CD4-positive, alpha-beta T cell treated with Interleukin-10 for 1 hour (primary cell): Measurements from ENCODE around the gene FCRL3.
A peak's percentile ranks its signal among the peaks of the same experiment; 100 is the strongest.
"Not testable (repeated sequence)": the region's sequence is repeated elsewhere in the genome, so short reads cannot be mapped to it uniquely, and the experiment has no call there.

Experiments used
- DNase-seq: peaks from one replicate; pipeline ENCODE4 v3.0.0-alpha.2; 2020

Gene FCRL3

DNA sequence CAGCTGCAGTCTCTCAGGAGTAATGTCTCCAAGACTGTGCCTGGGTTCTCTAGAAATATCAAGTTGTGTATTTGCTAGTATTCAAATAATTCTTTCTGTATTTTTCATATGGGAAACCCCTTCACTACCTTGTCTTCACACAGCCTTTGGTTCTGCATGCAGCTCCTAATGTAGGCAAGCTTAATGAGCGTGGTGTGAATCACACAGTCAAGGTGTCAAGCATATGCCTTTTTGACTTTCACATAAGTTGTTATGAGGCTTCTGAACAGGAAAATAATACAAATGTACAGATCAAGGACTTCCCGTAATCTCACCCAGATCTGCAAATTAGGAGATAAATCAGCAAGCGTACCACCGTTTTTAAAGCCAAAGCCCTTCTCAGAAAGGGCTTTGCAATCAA is at the start of gene FCRL3:
TSS of gene FCRL3 (minus strand) at position 38 of the 400 bp plus-strand sequence. CDS start 280 bp downstream, outside the sequence.
- DNase-seq, result peak; percentile 39

DNA sequence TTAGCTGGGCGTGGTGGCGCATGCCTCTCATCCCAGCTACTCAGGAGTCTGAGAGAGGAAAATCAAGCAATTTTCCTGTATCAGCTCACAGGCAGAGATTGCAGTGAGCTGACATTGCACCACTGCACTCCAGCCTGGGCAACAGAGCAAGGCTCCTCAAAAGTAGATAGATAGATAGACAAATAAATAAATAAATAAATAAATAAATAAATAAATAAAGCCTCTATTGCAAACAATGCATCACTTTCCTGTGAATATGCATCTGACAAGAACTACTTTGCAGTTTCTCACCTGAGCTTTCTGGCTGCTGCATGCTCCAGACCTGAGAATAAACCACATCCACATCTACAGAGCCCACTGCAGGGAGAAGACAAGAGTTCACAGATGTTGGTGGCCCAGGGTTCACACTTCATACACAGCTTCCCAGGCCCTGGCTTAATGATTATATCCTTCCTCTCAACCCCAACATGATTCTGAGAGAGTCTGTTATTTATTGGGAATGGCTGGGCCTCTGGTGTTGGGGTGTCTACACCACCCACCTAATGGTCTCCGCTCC is 47.8 kb upstream of the FCRL3 start:
- DNase-seq, result no peak

DNA sequence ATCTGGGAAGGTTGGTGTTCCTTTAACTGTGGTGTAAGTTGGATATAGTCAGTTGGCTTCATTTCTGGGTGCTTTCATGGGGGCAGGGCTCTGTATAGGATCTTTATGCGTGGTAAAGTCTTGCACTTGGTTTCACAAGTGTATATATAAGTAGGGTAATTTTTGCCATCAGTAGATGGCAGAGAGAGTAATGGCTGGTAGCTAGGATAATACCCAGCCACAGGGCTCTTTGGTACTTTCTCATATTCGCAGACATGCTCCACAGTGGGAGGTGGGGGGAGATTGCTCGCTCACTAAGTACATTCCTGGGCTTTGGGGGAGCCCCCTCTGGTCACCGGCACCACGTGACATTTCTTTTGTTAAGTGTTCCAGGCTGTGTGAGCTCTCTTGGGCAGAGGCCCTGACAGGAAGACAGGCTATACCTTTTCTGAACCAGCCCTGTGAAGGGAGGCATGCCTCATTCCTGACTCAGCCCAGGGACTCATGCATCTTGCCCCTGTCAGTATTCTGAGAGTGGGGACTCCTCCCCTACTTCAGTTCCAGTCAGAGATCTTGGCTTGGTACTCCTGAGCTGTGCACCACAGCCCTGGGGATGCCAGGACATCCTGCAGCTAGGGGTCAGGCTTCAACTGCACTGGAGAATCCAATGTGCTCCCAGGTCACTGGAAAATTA is 38.8 kb upstream of the FCRL3 start:
- no peak for DNase-seq

- DNase-seq, result not testable (repeated sequence)
Observed at GRCh38 chr1:157735991-157736390, 35.4 kb upstream of the FCRL3 start.

GRCh38 chr1:157734321-157734720 is 33.8 kb upstream of the FCRL3 start:
- DNase-seq, result no peak

DNA sequence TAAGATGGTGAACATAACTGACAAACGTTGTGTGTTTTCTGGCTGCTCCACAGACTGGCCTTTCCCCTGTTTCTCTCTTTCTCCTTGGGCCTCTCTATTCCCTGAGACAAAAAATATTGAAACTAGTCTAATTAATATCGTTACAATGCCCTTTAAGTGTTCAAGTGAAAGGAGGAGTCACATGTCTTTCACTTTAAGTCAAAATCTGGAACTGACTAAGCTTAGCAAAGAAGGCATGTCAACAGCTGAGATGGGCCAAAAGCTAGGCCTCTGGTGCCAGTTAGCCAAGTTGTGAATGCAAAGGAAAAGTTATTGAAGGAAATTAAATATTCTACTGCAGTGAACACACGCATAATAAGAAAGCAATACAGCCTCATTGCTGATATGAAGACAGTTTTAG is 32.2 kb upstream of the FCRL3 start:
- no peak for DNase-seq

- DNase-seq, result peak; percentile 57
Observed at GRCh38 chr1:157725221-157725577, 24.6 kb upstream of the FCRL3 start.

- DNase-seq, result no peak
Observed at GRCh38 chr1:157724537-157725220, 24.1 kb upstream of the FCRL3 start.

- DNase-seq, result peak; percentile 16
Observed at GRCh38 chr1:157723157-157723556, 22.6 kb upstream of the FCRL3 start.

DNA sequence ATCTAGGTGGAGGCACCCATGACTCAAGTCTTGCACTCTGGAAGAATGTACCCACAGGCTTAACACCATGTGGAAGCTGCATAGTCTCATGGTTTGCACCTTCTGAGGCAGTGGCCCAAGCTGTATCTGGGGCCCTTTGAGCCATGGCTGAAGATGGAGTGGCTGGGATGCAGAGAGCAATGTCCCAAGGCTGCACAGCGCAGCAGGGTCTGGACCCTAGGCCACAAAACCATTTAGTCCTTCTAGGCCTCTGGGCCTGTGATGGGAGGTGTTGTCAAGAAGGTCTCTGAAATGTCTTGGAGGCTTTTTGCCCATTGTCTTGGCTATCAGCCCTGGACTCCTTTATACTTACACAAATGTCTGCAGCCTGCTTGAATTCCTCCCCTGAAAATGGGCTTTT is 21.4 kb upstream of the FCRL3 start:
- DNase-seq, result no peak

GRCh38 chr1:157715736-157716135 is 15.2 kb upstream of the FCRL3 start:
- DNase-seq, result no peak

GRCh38 chr1:157711802-157712201 is 11.2 kb upstream of the FCRL3 start:
- no peak for DNase-seq

- DNase-seq, result no peak
Observed at GRCh38 chr1:157704878-157705277, 4.3 kb upstream of the FCRL3 start.

DNA sequence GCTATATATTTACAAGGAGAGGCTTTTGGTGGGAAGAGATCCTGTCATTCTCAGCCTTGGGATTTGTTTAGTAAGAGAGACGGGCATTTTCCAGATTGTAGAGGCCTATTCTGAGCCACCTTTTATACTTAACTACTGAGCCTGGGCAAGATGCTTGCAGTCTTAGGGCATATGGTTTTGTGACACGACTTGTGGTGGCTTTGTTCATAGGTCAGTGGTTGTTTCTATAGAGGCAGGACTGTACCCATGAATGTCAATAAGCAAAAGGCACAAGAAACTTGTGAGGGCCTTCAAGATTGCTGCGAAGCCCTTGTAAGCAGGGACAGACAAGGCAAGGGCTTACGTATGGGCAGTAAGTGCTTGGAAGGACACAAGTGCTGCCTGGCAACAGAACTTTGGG is 3.4 kb upstream of the FCRL3 start:
- no peak for DNase-seq

DNA sequence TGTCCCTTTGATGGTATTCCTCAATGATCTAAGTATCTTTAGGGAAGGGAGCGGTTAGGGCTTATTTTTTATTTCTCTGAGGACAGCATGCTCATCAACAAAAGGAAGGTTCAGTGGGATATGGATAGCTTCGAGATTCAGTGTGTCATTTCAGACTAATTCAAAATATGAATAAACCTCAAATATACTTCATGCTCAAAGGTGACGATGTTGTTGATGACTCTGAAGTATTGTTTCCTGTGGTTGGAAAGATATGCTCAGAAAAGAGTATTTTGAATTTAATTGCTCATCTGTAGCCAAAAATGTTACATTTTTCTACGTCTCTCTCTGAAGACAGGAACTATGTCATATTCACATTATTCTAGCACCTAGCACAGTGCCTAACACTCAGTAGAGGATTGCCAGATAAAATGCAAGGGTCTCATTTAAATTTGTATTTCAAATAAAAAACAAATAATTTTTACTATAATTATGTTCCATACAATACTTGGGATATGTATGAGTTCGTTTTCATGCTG is 1.8 kb upstream of the FCRL3 start:
- DNase-seq, result no peak

- no peak for DNase-seq
Observed at GRCh38 chr1:157700305-157700704, 264 bp downstream of the FCRL3 start.

- no peak for DNase-seq
Observed at GRCh38 chr1:157697781-157698569, 2.6 kb downstream of the FCRL3 start.

- no peak for DNase-seq
Observed at GRCh38 chr1:157696966-157697628, 3.5 kb downstream of the FCRL3 start.

DNA sequence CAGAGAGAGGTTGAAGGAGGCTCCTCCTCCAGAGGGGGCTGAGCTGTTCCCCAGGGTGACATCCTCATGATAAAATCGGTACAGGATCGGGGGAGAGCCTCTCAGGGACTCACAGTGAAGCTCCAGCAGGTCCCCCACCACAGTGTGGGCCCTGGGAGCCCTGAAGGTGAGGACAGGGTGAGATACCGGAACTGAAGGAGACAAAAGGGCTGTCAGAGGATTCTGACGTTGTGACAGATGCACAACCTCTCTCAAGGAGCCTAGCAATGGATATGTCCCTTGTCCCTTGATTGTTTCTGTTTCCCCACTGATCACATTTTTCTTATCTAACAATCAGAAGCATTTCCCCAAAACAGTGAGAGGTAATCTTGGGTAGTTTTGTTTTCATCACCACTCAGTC is 5.2 kb downstream of the FCRL3 start:
- DNase-seq, result no peak

DNA sequence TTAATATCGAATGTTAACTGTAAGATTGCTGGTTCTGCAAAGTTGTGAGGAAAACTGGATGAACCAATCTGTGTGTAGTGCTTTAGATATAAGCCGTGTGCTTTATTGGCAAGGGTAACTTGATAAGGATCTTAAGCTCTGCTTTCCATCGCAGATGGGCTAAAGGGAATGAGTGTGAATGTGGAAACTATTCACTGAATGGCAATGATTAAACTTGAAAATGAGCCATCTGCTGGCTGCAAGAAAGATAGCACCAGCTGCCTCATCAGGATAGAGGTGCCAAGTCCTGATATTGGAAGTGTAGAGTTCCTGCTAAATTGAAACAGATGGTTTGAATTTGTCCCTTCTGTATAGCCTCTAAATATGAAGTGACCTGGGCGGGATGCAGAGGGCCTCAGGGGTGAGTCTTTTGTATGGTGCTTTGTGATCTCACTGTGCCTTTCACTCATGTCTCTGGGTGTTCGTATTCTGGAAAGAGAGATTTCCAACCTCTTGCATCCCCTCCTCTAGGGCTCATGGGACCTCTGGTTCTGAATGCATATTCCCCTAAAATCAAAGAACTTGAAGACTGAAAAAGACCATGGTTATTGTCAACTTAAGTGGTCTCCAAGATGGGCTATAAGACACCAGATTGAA is 9.2 kb downstream of the FCRL3 start:
- DNase-seq, result no peak

- DNase-seq, result no peak
Observed at GRCh38 chr1:157682710-157683437, 17.7 kb downstream of the FCRL3 start.

GRCh38 chr1:157678721-157679120 is 21.8 kb downstream of the FCRL3 start:
- DNase-seq, result no peak
